C4-2B (cell line): Measurements from ENCODE around the gene DPH7.

Source experiments
- ZFX ChIP-seq: fragments of 450-650 bp; IDR thresholded peaks from 2 replicates; pipeline ENCODE4 v1.6.1; 2017
- TF ChIP-seq, protein P1 (sequence below): fragments of 450-650 bp; conservative IDR thresholded peaks from 2 replicates; pipeline ENCODE4 v1.5.1; 2017; ENCODE audit warnings: mild to moderate bottlenecking

DNA sequence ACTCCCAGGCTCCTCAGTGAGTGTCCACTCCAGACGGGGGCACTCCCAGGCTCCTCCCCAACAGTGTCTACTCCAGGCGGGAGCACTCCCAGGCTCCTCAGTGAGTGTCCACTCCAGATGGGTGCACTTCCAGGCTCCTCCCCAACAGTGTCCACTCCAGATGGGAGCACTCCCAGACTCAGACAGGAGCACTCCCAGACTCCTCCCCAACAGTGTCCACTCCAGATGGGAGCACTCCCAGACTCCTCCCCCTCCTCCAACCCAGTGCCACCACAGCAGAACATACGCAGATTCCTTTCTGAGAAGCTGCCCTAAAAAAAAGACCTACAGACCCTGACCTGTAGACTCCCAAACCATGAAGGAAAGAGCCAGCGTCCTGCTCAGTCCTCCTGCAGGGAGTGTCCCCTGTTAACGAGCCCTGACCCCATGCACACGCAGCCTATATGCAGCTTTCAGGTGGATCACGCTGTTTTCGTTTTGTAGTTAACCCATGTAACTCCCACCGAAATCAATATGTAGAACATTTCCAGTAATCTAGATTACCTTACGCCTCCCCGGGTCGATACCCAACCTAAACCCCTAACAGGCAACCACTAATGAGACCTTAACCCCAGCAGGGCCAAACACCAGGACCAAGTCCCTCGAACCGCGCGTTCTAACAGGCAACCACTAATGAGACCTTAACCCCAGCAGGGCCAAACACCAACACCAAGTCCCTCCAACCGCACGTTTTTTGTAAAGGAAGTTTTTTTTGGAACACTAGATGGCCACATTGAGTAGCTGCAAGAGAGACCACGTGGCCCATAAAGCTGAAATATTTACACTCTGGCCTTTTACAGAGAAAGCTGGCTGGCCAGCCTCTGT lies 44.2 kb downstream of the DPH7 start:
- TF ChIP-seq, protein P1, sequence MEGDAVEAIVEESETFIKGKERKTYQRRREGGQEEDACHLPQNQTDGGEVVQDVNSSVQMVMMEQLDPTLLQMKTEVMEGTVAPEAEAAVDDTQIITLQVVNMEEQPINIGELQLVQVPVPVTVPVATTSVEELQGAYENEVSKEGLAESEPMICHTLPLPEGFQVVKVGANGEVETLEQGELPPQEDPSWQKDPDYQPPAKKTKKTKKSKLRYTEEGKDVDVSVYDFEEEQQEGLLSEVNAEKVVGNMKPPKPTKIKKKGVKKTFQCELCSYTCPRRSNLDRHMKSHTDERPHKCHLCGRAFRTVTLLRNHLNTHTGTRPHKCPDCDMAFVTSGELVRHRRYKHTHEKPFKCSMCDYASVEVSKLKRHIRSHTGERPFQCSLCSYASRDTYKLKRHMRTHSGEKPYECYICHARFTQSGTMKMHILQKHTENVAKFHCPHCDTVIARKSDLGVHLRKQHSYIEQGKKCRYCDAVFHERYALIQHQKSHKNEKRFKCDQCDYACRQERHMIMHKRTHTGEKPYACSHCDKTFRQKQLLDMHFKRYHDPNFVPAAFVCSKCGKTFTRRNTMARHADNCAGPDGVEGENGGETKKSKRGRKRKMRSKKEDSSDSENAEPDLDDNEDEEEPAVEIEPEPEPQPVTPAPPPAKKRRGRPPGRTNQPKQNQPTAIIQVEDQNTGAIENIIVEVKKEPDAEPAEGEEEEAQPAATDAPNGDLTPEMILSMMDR, result peak; percentile 94
- no peak for TF ChIP-seq ZFX
